Measurements from ENCODE around the gene TMEM234. TPM values are rescaled to one million over a fixed set of nuclear protein-coding genes. Genes with fewer than 3 reads are reported as not detected.
A peak's percentile ranks its signal among the peaks of the same experiment; 100 is the strongest.

TMEM234 gene
- total and polyA plus RNA-seq, 2 of the 13 experiments (the other 11 are each of a cell fraction or from before 2014, with no cell fraction given), result 6.1 to 9.0 TPM

- TF ChIP-seq, protein P1, sequence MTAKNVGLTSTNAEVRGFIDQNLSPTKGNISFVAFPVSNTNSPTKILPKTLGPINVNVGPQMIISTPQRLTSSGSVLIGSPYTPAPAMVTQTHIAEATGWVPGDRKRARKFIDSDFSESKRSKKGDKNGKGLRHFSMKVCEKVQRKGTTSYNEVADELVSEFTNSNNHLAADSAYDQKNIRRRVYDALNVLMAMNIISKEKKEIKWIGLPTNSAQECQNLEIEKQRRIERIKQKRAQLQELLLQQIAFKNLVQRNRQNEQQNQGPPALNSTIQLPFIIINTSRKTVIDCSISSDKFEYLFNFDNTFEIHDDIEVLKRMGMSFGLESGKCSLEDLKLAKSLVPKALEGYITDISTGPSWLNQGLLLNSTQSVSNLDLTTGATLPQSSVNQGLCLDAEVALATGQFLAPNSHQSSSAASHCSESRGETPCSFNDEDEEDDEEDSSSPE (CRISPR knock-in tag; IDR thresholded peaks at IDR 0.05), result no peak
- TF ChIP-seq NR2C2 (CRISPR knock-in tag; IDR thresholded peaks at IDR 0.05; ENCODE audit: borderline replicate concordance) (peak; percentile 98), RELA (CRISPR knock-in tag; IDR thresholded peaks at IDR 0.05) (no peak), PHF8 (CRISPR knock-in tag; IDR thresholded peaks at IDR 0.05) (peak; percentile 91), JUND (CRISPR knock-in tag; IDR thresholded peaks at IDR 0.05) (no peak; the same call in none of the 2 replicates), EED (CRISPR knock-in tag; IDR thresholded peaks at IDR 0.05) (no peak), IKZF4 (CRISPR knock-in tag; IDR thresholded peaks at IDR 0.05; ENCODE audit: borderline replicate concordance, low read depth, not compliant biosample characterization) (no peak), NKX3-1 (CRISPR knock-in tag; IDR thresholded peaks at IDR 0.05) (no peak), ZNF781 (CRISPR knock-in tag; IDR thresholded peaks at IDR 0.05; ENCODE audit: borderline replicate concordance, not compliant biosample characterization) (no peak), FIP1L1 (IDR thresholded peaks at IDR 0.05; ENCODE audit: borderline replicate concordance, insufficient read depth, low read depth, low read length) (no peak), ZNF747 (CRISPR knock-in tag; IDR thresholded peaks at IDR 0.05; ENCODE audit: borderline replicate concordance) (no peak), ETV6 (CRISPR knock-in tag; conservative IDR thresholded peaks at IDR 0.05) (no peak), NRL (CRISPR knock-in tag; IDR thresholded peaks at IDR 0.05; ENCODE audit: borderline replicate concordance) (peak; percentile 40), YY1 (IDR thresholded peaks at IDR 0.05; ENCODE audit: insufficient read depth, insufficient replicate concordance, low read depth, low read length) (peak; percentile 70), ZNF790 (CRISPR knock-in tag; IDR thresholded peaks at IDR 0.05; ENCODE audit: borderline replicate concordance) (no peak), ISL2 (CRISPR knock-in tag; IDR thresholded peaks at IDR 0.05) (no peak; the same call in 1 of the 2 replicates), KDM6A (CRISPR knock-in tag; IDR thresholded peaks at IDR 0.05; ENCODE audit: low read depth) (no peak), PAF1 (CRISPR knock-in tag; IDR thresholded peaks at IDR 0.05) (no peak), KDM1A (CRISPR knock-in tag; IDR thresholded peaks at IDR 0.05) (no peak), ZNF614 (CRISPR knock-in tag; IDR thresholded peaks at IDR 0.05; ENCODE audit: borderline replicate concordance) (no peak; the same call in 1 of the 2 replicates), TFDP1 (CRISPR knock-in tag; IDR thresholded peaks at IDR 0.05; ENCODE audit: borderline replicate concordance) (no peak), MED1 (CRISPR knock-in tag; IDR thresholded peaks at IDR 0.05) (peak; percentile 63; the same call in 1 of the 2 replicates), ZNF337 (CRISPR knock-in tag; IDR thresholded peaks at IDR 0.05; ENCODE audit: borderline replicate concordance, low read depth) (no peak), MLLT10 (CRISPR knock-in tag; IDR thresholded peaks at IDR 0.05) (no peak)
- TF ChIP-seq, protein P2, sequence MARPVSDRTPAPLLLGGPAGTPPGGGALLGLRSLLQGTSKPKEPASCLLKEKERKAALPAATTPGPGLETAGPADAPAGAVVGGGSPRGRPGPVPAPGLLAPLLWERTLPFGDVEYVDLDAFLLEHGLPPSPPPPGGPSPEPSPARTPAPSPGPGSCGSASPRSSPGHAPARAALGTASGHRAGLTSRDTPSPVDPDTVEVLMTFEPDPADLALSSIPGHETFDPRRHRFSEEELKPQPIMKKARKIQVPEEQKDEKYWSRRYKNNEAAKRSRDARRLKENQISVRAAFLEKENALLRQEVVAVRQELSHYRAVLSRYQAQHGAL (CRISPR knock-in tag; IDR thresholded peaks at IDR 0.05; ENCODE audit: not compliant biosample characterization), result no peak
- TF ChIP-seq, protein P3, sequence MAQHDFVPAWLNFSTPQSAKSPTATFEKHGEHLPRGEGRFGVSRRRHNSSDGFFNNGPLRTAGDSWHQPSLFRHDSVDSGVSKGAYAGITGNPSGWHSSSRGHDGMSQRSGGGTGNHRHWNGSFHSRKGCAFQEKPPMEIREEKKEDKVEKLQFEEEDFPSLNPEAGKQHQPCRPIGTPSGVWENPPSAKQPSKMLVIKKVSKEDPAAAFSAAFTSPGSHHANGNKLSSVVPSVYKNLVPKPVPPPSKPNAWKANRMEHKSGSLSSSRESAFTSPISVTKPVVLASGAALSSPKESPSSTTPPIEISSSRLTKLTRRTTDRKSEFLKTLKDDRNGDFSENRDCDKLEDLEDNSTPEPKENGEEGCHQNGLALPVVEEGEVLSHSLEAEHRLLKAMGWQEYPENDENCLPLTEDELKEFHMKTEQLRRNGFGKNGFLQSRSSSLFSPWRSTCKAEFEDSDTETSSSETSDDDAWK (CRISPR knock-in tag; IDR thresholded peaks at IDR 0.05), result no peak
Measured at GRCh38 chr1:32221980-32222755, at the start of gene TMEM234, which contains the start of gene EIF3I (continued).
